IMR-90 (cell line): ENCODE data around the gene RTN4RL2. TPM values are rescaled to one million over a fixed set of nuclear protein-coding genes. Genes with fewer than 3 reads are reported as not detected.
A peak's percentile ranks its signal among the peaks of the same experiment; 100 is the strongest.

Experiments
- ATAC-seq: fragments of 200-7000 bp; cut with Tn5 transposase; 2 replicates; pipeline ENCODE4 v1.9.1; 2020; ENCODE audit warnings: low read depth, mild to moderate bottlenecking, moderate library complexity
- BruUV-seq: library from RNA; stranded (reverse); fragments of 400-500 nt; replicated peaks from 2 replicates; lab custom pipeline; 2021; lab: Mats Ljungman, UMichigan
- CTCF ChIA-PET: fragments of 300-600 bp; formaldehyde crosslinking; extraction: SDS; loops from one replicate; lab custom pipeline; 2021; ENCODE audit warnings: antibody characterized with exemption; lab: Yijun Ruan, JAX
- POLR2A ChIA-PET: fragments of 300-600 bp; sonication (Branson Sonifier 250); formaldehyde crosslinking; loops from one replicate; lab custom pipeline; 2022; ENCODE audit warnings: antibody characterized with exemption; ENCODE audit not compliant: unreplicated experiment; lab: Charles Lee
- DNase-seq: peaks from one replicate; pipeline ENCODE4 v3.0.0; 2013
- H2AFZ ChIP-seq: replicated peaks from 2 replicates; pipeline ENCODE3; 2013; ENCODE audit warnings: low read length, mild to moderate bottlenecking; ENCODE audit not compliant: poor library complexity
- H2AK5ac ChIP-seq: 2 replicates; pipeline ENCODE4 v1.6.1; 2013; ENCODE audit warnings: low read depth, low read length, inconsistent platforms
- H2AK9ac ChIP-seq: replicated peaks from 2 replicates; pipeline ENCODE3; 2013; ENCODE audit warnings: mild to moderate bottlenecking, low read depth, low read length, moderate library complexity; ENCODE audit not compliant: poor library complexity
- H2BK120ac ChIP-seq: 2 replicates; pipeline ENCODE4 v1.6.1; 2013; ENCODE audit warnings: low read depth, low read length, inconsistent platforms
- H2BK15ac ChIP-seq: 3 replicates; pipeline ENCODE4 v1.6.1; 2013; ENCODE audit warnings: low read depth, low read length, inconsistent platforms
- H2BK20ac ChIP-seq: 2 replicates; pipeline ENCODE4 v1.6.1; 2013; ENCODE audit warnings: low read depth, mild to moderate bottlenecking, inconsistent platforms, low read length, moderate library complexity
- H2BK5ac ChIP-seq: 2 replicates; pipeline ENCODE4 v1.6.1; 2013; ENCODE audit warnings: mild to moderate bottlenecking, low read depth, low read length, inconsistent platforms; ENCODE audit not compliant: poor library complexity, severe bottlenecking
- H3K14ac ChIP-seq: replicated peaks from 2 replicates; pipeline ENCODE4 v1.6.1; 2013; ENCODE audit warnings: low read depth, low read length, inconsistent platforms
- H3K18ac ChIP-seq: 2 replicates; pipeline ENCODE4 v1.6.1; 2013; ENCODE audit warnings: low read depth, low read length, control low read depth
- H3K23ac ChIP-seq: 2 replicates; pipeline ENCODE4 v1.6.1; 2013; ENCODE audit warnings: low read depth, low read length, inconsistent platforms
- H3K27ac ChIP-seq: 2 replicates; pipeline ENCODE4 v1.5.1; 2013; ENCODE audit warnings: mild to moderate bottlenecking, control low read depth, low read length; ENCODE audit not compliant: insufficient read depth
- H3K27me3 ChIP-seq: 2 replicates; pipeline ENCODE4 v1.6.1; 2013; ENCODE audit warnings: low read length; ENCODE audit not compliant: control insufficient read depth, insufficient read depth
- H3K36me3 ChIP-seq: 2 replicates; pipeline ENCODE4 v1.6.1; 2013; ENCODE audit warnings: low read length, mixed read lengths; ENCODE audit not compliant: control insufficient read depth, insufficient read depth
- H3K4ac ChIP-seq: 2 replicates; pipeline ENCODE4 v1.6.1; 2013; ENCODE audit warnings: low read depth, low read length, inconsistent platforms
- H3K4me1 ChIP-seq: 2 replicates; pipeline ENCODE4 v1.6.1; 2013; ENCODE audit warnings: low read length, mixed read lengths; ENCODE audit not compliant: control insufficient read depth, insufficient read depth
- H3K4me2 ChIP-seq: 2 replicates; pipeline ENCODE4 v1.6.1; 2013; ENCODE audit warnings: low read depth, mild to moderate bottlenecking, control low read depth, low read length, moderate library complexity
- H3K4me3 ChIP-seq: 2 replicates; pipeline ENCODE4 v1.5.1; 2013; ENCODE audit warnings: low read depth, mild to moderate bottlenecking, control low read depth, low read length, moderate library complexity; ENCODE audit not compliant: insufficient read depth
- H3K56ac ChIP-seq: 2 replicates; pipeline ENCODE4 v1.6.1; 2013; ENCODE audit warnings: low read length, inconsistent platforms; ENCODE audit not compliant: insufficient read depth; ENCODE audit errors: extremely low read depth
- H3K79me1 ChIP-seq, 2 experiments: 2 replicates each; pipeline ENCODE4 v1.6.1; 2013; ENCODE audit warnings: low read length in 2 of 2, inconsistent platforms in 1 of 2, low read depth in 1 of 2
- H3K9ac ChIP-seq: 2 replicates; pipeline ENCODE4 v1.6.1; 2013; ENCODE audit warnings: low read depth, low read length, control low read depth
- H3K9me1 ChIP-seq: 2 replicates; pipeline ENCODE4 v1.6.1; 2013; ENCODE audit warnings: low read length, inconsistent platforms; ENCODE audit not compliant: insufficient read depth
- H3K9me3 ChIP-seq: 2 replicates; pipeline ENCODE4 v1.6.1; 2013; ENCODE audit warnings: low read length; ENCODE audit not compliant: control insufficient read depth, insufficient read depth
- H4K20me1 ChIP-seq: 2 replicates; pipeline ENCODE4 v1.6.1; 2013; ENCODE audit warnings: low read length, inconsistent platforms; ENCODE audit not compliant: insufficient read depth
- H4K5ac ChIP-seq: 2 replicates; pipeline ENCODE4 v1.6.1; 2013; ENCODE audit warnings: mild to moderate bottlenecking, low read depth, low read length, control low read depth
- H4K8ac ChIP-seq, 2 experiments: 2 replicates each; pipeline ENCODE4 v1.6.1; 2013; ENCODE audit warnings: low read depth in 2 of 2, low read length in 2 of 2, control low read depth in 1 of 2, inconsistent platforms in 1 of 2
- H4K91ac ChIP-seq: 2 replicates; pipeline ENCODE4 v1.6.1; 2013; ENCODE audit warnings: low read depth, low read length, inconsistent platforms; ENCODE audit not compliant: insufficient read depth
- CEBPB ChIP-seq: IDR thresholded peaks from 2 replicates; pipeline ENCODE4 v1.6.1; 2012; ENCODE audit warnings: low read depth, low read length, improper control_type of control experiment
- CTCF ChIP-seq: conservative IDR thresholded peaks from 2 replicates; pipeline ENCODE4 v1.5.1; 2012; ENCODE audit warnings: mild to moderate bottlenecking, low read depth, low read length, improper control_type of control experiment
- ELK1 ChIP-seq: fragments of 150-350 bp; IDR thresholded peaks from 2 replicates; pipeline ENCODE4 v1.6.1; 2016; ENCODE audit warnings: low read depth, mild to moderate bottlenecking, low read length, moderate library complexity, borderline replicate concordance
- FOS ChIP-seq: fragments of 150-350 bp; IDR thresholded peaks from 2 replicates; pipeline ENCODE4 v1.6.1; 2016; ENCODE audit warnings: low read depth, low read length
- MAFK ChIP-seq: IDR thresholded peaks from 2 replicates; pipeline ENCODE4 v1.6.1; 2012; ENCODE audit warnings: low read depth, low read length, improper control_type of control experiment
- MXI1 ChIP-seq: IDR thresholded peaks from 2 replicates; pipeline ENCODE4 v1.6.1; 2012; ENCODE audit warnings: low read depth, mild to moderate bottlenecking, low read length, moderate library complexity, borderline replicate concordance
- NFE2L2 ChIP-seq: fragments of 150-350 bp; IDR thresholded peaks from 2 replicates; pipeline ENCODE4 v1.6.1; 2016; ENCODE audit warnings: low read depth, mild to moderate bottlenecking, low read length
- POLR2A ChIP-seq: IDR thresholded peaks from 2 replicates; pipeline ENCODE4 v1.6.1; 2012; ENCODE audit warnings: mild to moderate bottlenecking, low read depth, low read length
- RAD21 ChIP-seq: IDR thresholded peaks from 2 replicates; pipeline ENCODE4 v1.6.1; 2012; ENCODE audit warnings: low read length, improper control_type of control experiment
- RCOR1 ChIP-seq: IDR thresholded peaks from 2 replicates; pipeline ENCODE4 v1.6.1; 2012; ENCODE audit warnings: mild to moderate bottlenecking, low read length, improper control_type of control experiment; ENCODE audit not compliant: insufficient replicate concordance
- WGBS, 2 experiments: methylation state at CpG; one replicate each; pipeline versions ENCODE4 v1.1.5 to v1.1.7; 2013; ENCODE audit warnings: missing lambda C conversion rate in 2 of 2; ENCODE audit not compliant: insufficient read length in 1 of 2; ENCODE audit errors: extremely low coverage in 2 of 2; 5-methylcytosine and 5-hydroxymethylcytosine counted together
- dilution Hi-C: fragments of 300-500 bp; cut with HindIII; formaldehyde crosslinking; loops from one replicate; pipeline ENCODE4 v1.14.3; 2018; ENCODE audit warnings: low sequenced_read_pairs; ENCODE audit not compliant: unreplicated experiment
- in situ Hi-C: fragments of 300-500 bp; cut with MboI; formaldehyde crosslinking; loops from 3 replicates; pipeline ENCODE4 v1.14.3; 2019; ENCODE audit warnings: low sequenced_read_pairs, inconsistent platforms, mixed read lengths
- intact Hi-C: fragments of 100-400 bp; cut with micrococcal nuclease; formaldehyde crosslinking; loops from 2 replicates; pipeline ENCODE4 v1.10.0; 2022
- polyA plus RNA-seq, 3 experiments: library from polyadenylated mRNA; depleted of rRNA; stranded (reverse); fragments of >200 nt; gene quantifications; 2 replicates each; pipeline ENCODE4 v1.2.3, GENCODE V29; 2012; ENCODE audit warnings: low replicate concordance in 1 of 3
- total RNA-seq: library from RNA; depleted of rRNA; stranded (reverse); fragments of >200 nt; gene quantifications from 2 replicates; pipeline ENCODE4 v1.2.3, GENCODE V29; 2012

Gene RTN4RL2
- total and polyA plus RNA-seq, 2 of the 4 experiments (the other 2 are of a cell fraction), result 1.5 TPM; not detected in 1

- TF ChIP-seq ELK1, result no peak
- TF ChIP-seq MAFK, result peak; percentile 26; the same call in 1 of the 2 replicates
Observed at GRCh38 chr11:57434640-57435546, 25.4 kb upstream of the RTN4RL2 start (continued).

GRCh38 chr11:57436031-57436430, 24.3 kb upstream of the RTN4RL2 start:
- dilution Hi-C loops, result no loop called here
- Histone ChIP-seq H2AK5ac (no peak overlapping the region), H2AFZ (no peak overlapping the region), H2BK20ac (no peak overlapping the region), H3K14ac (no peak overlapping the region), H3K4ac (no peak overlapping the region), H2BK15ac (no peak overlapping the region), H3K9me3 (no peaks in the 10 kb centered on the region), H3K18ac (no peak overlapping the region), H2BK120ac (no peak overlapping the region), H4K20me1 (no peaks in the 10 kb centered on the region), H3K4me3 (no peak overlapping the region), H4K91ac (no peak overlapping the region), H3K79me1 (no peaks in the 10 kb centered on the region), H3K36me3 (no peaks in the 10 kb centered on the region), H3K23ac (no peak overlapping the region), H4K8ac (no peak overlapping the region), H3K9ac (no peak overlapping the region), H3K4me1 (peaks cover 20% of the 10 kb centered on the region), H3K27me3 (no peaks in the 10 kb centered on the region), H3K4me2 (no peak overlapping the region), H2BK5ac (no peak overlapping the region), H3K56ac (no peak overlapping the region), H3K27ac (no peak overlapping the region), H3K9me1 (peaks cover 6% of the 10 kb centered on the region), H4K5ac (no peak overlapping the region), H2AK9ac (no peak overlapping the region)
- ChIA-PET CTCF (no interaction called here), POLR2A (no interaction called here)
- no TSS peak for BruUV-seq
- DNase-seq (no peak), ATAC-seq (no peak)
- intact Hi-C loops, result no loop called here
- WGBS, 2 experiments, result 89% methylated on average over 3 of the region's 7 CpGs; no CpG with 5 or more reads in 1 of the 2 experiments
- in situ Hi-C loops, result no loop called here
- no peak for TF ChIP-seq CEBPB
- no peak for TF ChIP-seq RAD21
- no peak for TF ChIP-seq MXI1
- no peak for TF ChIP-seq ELK1
- no peak for TF ChIP-seq RCOR1
- TF ChIP-seq CTCF, result no peak
- no peak for TF ChIP-seq MAFK
- no peak for TF ChIP-seq FOS
- TF ChIP-seq POLR2A, result no peak
- TF ChIP-seq NFE2L2, result no peak
